Activated gamma-delta T cell (primary cell): Measurements from ENCODE around the gene ALKBH4.
"Not testable (repeated sequence)": the region's sequence is repeated elsewhere in the genome, so short reads cannot be mapped to it uniquely, and the experiment has no call there.

Experiments
- DNase-seq: peaks from one replicate; lab custom pipeline; 2025; lab: John Stamatoyannopoulos, UW

The ALKBH4 gene

GRCh38 chr7:102478314-102479208, 13.9 kb upstream of the ALKBH4 start, which contains the start of gene POLR2J:
TSS of gene POLR2J (minus strand) at chr7:102478922. CDS start at chr7:102478860, 62 bp downstream.
- DNase-seq = not testable (repeated sequence)

GRCh38 chr7:102474736-102475435, 10.2 kb upstream of the ALKBH4 start:
- not testable (repeated sequence) for DNase-seq

- not testable (repeated sequence) for DNase-seq
Observed at GRCh38 chr7:102474116-102474515, 9.5 kb upstream of the ALKBH4 start.

- DNase-seq = no peak
Observed at GRCh38 chr7:102473271-102473991, 8.8 kb upstream of the ALKBH4 start.

- DNase-seq = no peak
Observed at GRCh38 chr7:102472126-102473041, 7.7 kb upstream of the ALKBH4 start.

GRCh38 chr7:102471791-102472125, 7.1 kb upstream of the ALKBH4 start:
- no peak for DNase-seq

- DNase-seq = no peak
Observed at GRCh38 chr7:102469972-102470825, 5.5 kb upstream of the ALKBH4 start.

- DNase-seq = no peak
Observed at GRCh38 chr7:102469351-102469971, 4.8 kb upstream of the ALKBH4 start.

- no peak for DNase-seq
Observed at GRCh38 chr7:102468478-102469350, 4.1 kb upstream of the ALKBH4 start.

- no peak for DNase-seq
Observed at GRCh38 chr7:102467581-102468477, 3.2 kb upstream of the ALKBH4 start.

GRCh38 chr7:102466097-102466496, 1.4 kb upstream of the ALKBH4 start:
- DNase-seq = no peak

GRCh38 chr7:102463841-102464576, 654 bp downstream of the ALKBH4 start:
- no peak for DNase-seq

GRCh38 chr7:102460467-102460866, 4.2 kb downstream of the ALKBH4 start:
- DNase-seq = no peak

GRCh38 chr7:102459221-102459844, 5.3 kb downstream of the ALKBH4 start:
- no peak for DNase-seq

- no peak for DNase-seq
Observed at GRCh38 chr7:102457352-102457924, 7.2 kb downstream of the ALKBH4 start.

- no peak for DNase-seq
Observed at GRCh38 chr7:102456327-102456726, 8.3 kb downstream of the ALKBH4 start.
